IMR-90 (cell line): Measurements from ENCODE around the gene STX7. TPM values are rescaled to one million over a fixed set of nuclear protein-coding genes. Genes with fewer than 3 reads are reported as not detected.

Experiments used
- ATAC-seq: fragments of 200-7000 bp; cut with Tn5 transposase; 2 replicates; pipeline ENCODE4 v1.9.1; 2020; ENCODE audit warnings: low read depth, mild to moderate bottlenecking, moderate library complexity
- BruUV-seq: library from RNA; stranded (reverse); fragments of 400-500 nt; replicated peaks from 2 replicates; lab custom pipeline; 2021; lab: Mats Ljungman, UMichigan
- CTCF ChIA-PET: fragments of 300-600 bp; formaldehyde crosslinking; extraction: SDS; loops from one replicate; lab custom pipeline; 2021; ENCODE audit warnings: antibody characterized with exemption; lab: Yijun Ruan, JAX
- POLR2A ChIA-PET: fragments of 300-600 bp; sonication (Branson Sonifier 250); formaldehyde crosslinking; loops from one replicate; lab custom pipeline; 2022; ENCODE audit warnings: antibody characterized with exemption; ENCODE audit not compliant: unreplicated experiment; lab: Charles Lee
- DNase-seq: peaks from one replicate; pipeline ENCODE4 v3.0.0; 2013
- H2AFZ ChIP-seq: replicated peaks from 2 replicates; pipeline ENCODE3; 2013; ENCODE audit warnings: low read length, mild to moderate bottlenecking; ENCODE audit not compliant: poor library complexity
- H2AK5ac ChIP-seq: 2 replicates; pipeline ENCODE4 v1.6.1; 2013; ENCODE audit warnings: low read depth, low read length, inconsistent platforms
- H2AK9ac ChIP-seq: replicated peaks from 2 replicates; pipeline ENCODE3; 2013; ENCODE audit warnings: mild to moderate bottlenecking, low read depth, low read length, moderate library complexity; ENCODE audit not compliant: poor library complexity
- H2BK120ac ChIP-seq: 2 replicates; pipeline ENCODE4 v1.6.1; 2013; ENCODE audit warnings: low read depth, low read length, inconsistent platforms
- H2BK15ac ChIP-seq: 3 replicates; pipeline ENCODE4 v1.6.1; 2013; ENCODE audit warnings: low read depth, low read length, inconsistent platforms
- H2BK20ac ChIP-seq: 2 replicates; pipeline ENCODE4 v1.6.1; 2013; ENCODE audit warnings: low read depth, mild to moderate bottlenecking, inconsistent platforms, low read length, moderate library complexity
- H2BK5ac ChIP-seq: 2 replicates; pipeline ENCODE4 v1.6.1; 2013; ENCODE audit warnings: mild to moderate bottlenecking, low read depth, low read length, inconsistent platforms; ENCODE audit not compliant: poor library complexity, severe bottlenecking
- H3K14ac ChIP-seq: replicated peaks from 2 replicates; pipeline ENCODE4 v1.6.1; 2013; ENCODE audit warnings: low read depth, low read length, inconsistent platforms
- H3K18ac ChIP-seq: 2 replicates; pipeline ENCODE4 v1.6.1; 2013; ENCODE audit warnings: low read depth, low read length, control low read depth
- H3K23ac ChIP-seq: 2 replicates; pipeline ENCODE4 v1.6.1; 2013; ENCODE audit warnings: low read depth, low read length, inconsistent platforms
- H3K27ac ChIP-seq: 2 replicates; pipeline ENCODE4 v1.5.1; 2013; ENCODE audit warnings: mild to moderate bottlenecking, control low read depth, low read length; ENCODE audit not compliant: insufficient read depth
- H3K27me3 ChIP-seq: 2 replicates; pipeline ENCODE4 v1.6.1; 2013; ENCODE audit warnings: low read length; ENCODE audit not compliant: control insufficient read depth, insufficient read depth
- H3K36me3 ChIP-seq: 2 replicates; pipeline ENCODE4 v1.6.1; 2013; ENCODE audit warnings: low read length, mixed read lengths; ENCODE audit not compliant: control insufficient read depth, insufficient read depth
- H3K4ac ChIP-seq: 2 replicates; pipeline ENCODE4 v1.6.1; 2013; ENCODE audit warnings: low read depth, low read length, inconsistent platforms
- H3K4me1 ChIP-seq: 2 replicates; pipeline ENCODE4 v1.6.1; 2013; ENCODE audit warnings: low read length, mixed read lengths; ENCODE audit not compliant: control insufficient read depth, insufficient read depth
- H3K4me2 ChIP-seq: 2 replicates; pipeline ENCODE4 v1.6.1; 2013; ENCODE audit warnings: low read depth, mild to moderate bottlenecking, control low read depth, low read length, moderate library complexity
- H3K4me3 ChIP-seq: 2 replicates; pipeline ENCODE4 v1.5.1; 2013; ENCODE audit warnings: low read depth, mild to moderate bottlenecking, control low read depth, low read length, moderate library complexity; ENCODE audit not compliant: insufficient read depth
- H3K56ac ChIP-seq: 2 replicates; pipeline ENCODE4 v1.6.1; 2013; ENCODE audit warnings: low read length, inconsistent platforms; ENCODE audit not compliant: insufficient read depth; ENCODE audit errors: extremely low read depth
- H3K79me1 ChIP-seq, 2 experiments: 2 replicates each; pipeline ENCODE4 v1.6.1; 2013; ENCODE audit warnings: low read length in 2 of 2, inconsistent platforms in 1 of 2, low read depth in 1 of 2
- H3K9ac ChIP-seq: 2 replicates; pipeline ENCODE4 v1.6.1; 2013; ENCODE audit warnings: low read depth, low read length, control low read depth
- H3K9me1 ChIP-seq: 2 replicates; pipeline ENCODE4 v1.6.1; 2013; ENCODE audit warnings: low read length, inconsistent platforms; ENCODE audit not compliant: insufficient read depth
- H3K9me3 ChIP-seq: 2 replicates; pipeline ENCODE4 v1.6.1; 2013; ENCODE audit warnings: low read length; ENCODE audit not compliant: control insufficient read depth, insufficient read depth
- H4K20me1 ChIP-seq: 2 replicates; pipeline ENCODE4 v1.6.1; 2013; ENCODE audit warnings: low read length, inconsistent platforms; ENCODE audit not compliant: insufficient read depth
- H4K5ac ChIP-seq: 2 replicates; pipeline ENCODE4 v1.6.1; 2013; ENCODE audit warnings: mild to moderate bottlenecking, low read depth, low read length, control low read depth
- H4K8ac ChIP-seq, 2 experiments: 2 replicates each; pipeline ENCODE4 v1.6.1; 2013; ENCODE audit warnings: low read depth in 2 of 2, low read length in 2 of 2, control low read depth in 1 of 2, inconsistent platforms in 1 of 2
- H4K91ac ChIP-seq: 2 replicates; pipeline ENCODE4 v1.6.1; 2013; ENCODE audit warnings: low read depth, low read length, inconsistent platforms; ENCODE audit not compliant: insufficient read depth
- CEBPB ChIP-seq: IDR thresholded peaks from 2 replicates; pipeline ENCODE4 v1.6.1; 2012; ENCODE audit warnings: low read depth, low read length, improper control_type of control experiment
- CHD1 ChIP-seq: IDR thresholded peaks from 2 replicates; pipeline ENCODE4 v1.6.1; 2012; ENCODE audit warnings: low read depth, low read length, improper control_type of control experiment
- ELK1 ChIP-seq: fragments of 150-350 bp; IDR thresholded peaks from 2 replicates; pipeline ENCODE4 v1.6.1; 2016; ENCODE audit warnings: low read depth, mild to moderate bottlenecking, low read length, moderate library complexity, borderline replicate concordance
- MAZ ChIP-seq: IDR thresholded peaks from 2 replicates; pipeline ENCODE4 v1.6.1; 2012; ENCODE audit warnings: low read depth, mild to moderate bottlenecking, low read length, improper control_type of control experiment, moderate library complexity, borderline replicate concordance
- MXI1 ChIP-seq: IDR thresholded peaks from 2 replicates; pipeline ENCODE4 v1.6.1; 2012; ENCODE audit warnings: low read depth, mild to moderate bottlenecking, low read length, moderate library complexity, borderline replicate concordance
- NFE2L2 ChIP-seq: fragments of 150-350 bp; IDR thresholded peaks from 2 replicates; pipeline ENCODE4 v1.6.1; 2016; ENCODE audit warnings: low read depth, mild to moderate bottlenecking, low read length
- RAD21 ChIP-seq: IDR thresholded peaks from 2 replicates; pipeline ENCODE4 v1.6.1; 2012; ENCODE audit warnings: low read length, improper control_type of control experiment
- RCOR1 ChIP-seq: IDR thresholded peaks from 2 replicates; pipeline ENCODE4 v1.6.1; 2012; ENCODE audit warnings: mild to moderate bottlenecking, low read length, improper control_type of control experiment; ENCODE audit not compliant: insufficient replicate concordance
- RFX5 ChIP-seq: IDR thresholded peaks from 2 replicates; pipeline ENCODE4 v1.8.0; 2012; ENCODE audit warnings: low read depth, mild to moderate bottlenecking, low read length, moderate library complexity
- WGBS, 2 experiments: methylation state at CpG; one replicate each; pipeline versions ENCODE4 v1.1.5 to v1.1.7; 2013; ENCODE audit warnings: missing lambda C conversion rate in 2 of 2; ENCODE audit not compliant: insufficient read length in 1 of 2; ENCODE audit errors: extremely low coverage in 2 of 2; 5-methylcytosine and 5-hydroxymethylcytosine counted together
- dilution Hi-C: fragments of 300-500 bp; cut with HindIII; formaldehyde crosslinking; loops from one replicate; pipeline ENCODE4 v1.14.3; 2018; ENCODE audit warnings: low sequenced_read_pairs; ENCODE audit not compliant: unreplicated experiment
- in situ Hi-C: fragments of 300-500 bp; cut with MboI; formaldehyde crosslinking; loops from 3 replicates; pipeline ENCODE4 v1.14.3; 2019; ENCODE audit warnings: low sequenced_read_pairs, inconsistent platforms, mixed read lengths
- intact Hi-C: fragments of 100-400 bp; cut with micrococcal nuclease; formaldehyde crosslinking; loops from 2 replicates; pipeline ENCODE4 v1.10.0; 2022
- polyA plus RNA-seq, 3 experiments: library from polyadenylated mRNA; depleted of rRNA; stranded (reverse); fragments of >200 nt; gene quantifications; 2 replicates each; pipeline ENCODE4 v1.2.3, GENCODE V29; 2012; ENCODE audit warnings: low replicate concordance in 1 of 3
- total RNA-seq: library from RNA; depleted of rRNA; stranded (reverse); fragments of >200 nt; gene quantifications from 2 replicates; pipeline ENCODE4 v1.2.3, GENCODE V29; 2012

The STX7 gene
- total and polyA plus RNA-seq, 2 of the 4 experiments (the other 2 are of a cell fraction): 16.5 to 35.1 TPM

DNA sequence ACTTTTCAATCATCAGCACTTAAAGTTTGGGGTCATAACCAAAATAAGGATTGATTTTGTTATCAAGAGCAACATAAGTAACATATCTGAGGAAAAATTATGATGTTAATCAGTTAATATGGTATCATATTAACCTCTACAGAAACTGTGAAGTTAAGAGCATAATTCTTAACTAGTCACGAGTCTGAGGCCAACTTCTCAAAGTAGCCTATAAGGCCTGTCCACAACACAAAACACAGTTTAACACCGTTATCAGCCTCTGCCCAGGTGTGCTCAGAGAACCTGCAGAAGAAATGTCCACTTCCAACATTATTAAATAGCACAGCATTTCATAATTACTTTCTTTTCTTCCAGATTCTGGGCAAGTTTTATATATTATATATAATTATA lies 1.1 kb downstream of the STX7 start:
- Histone ChIP-seq H2BK20ac (no peak overlapping the region), H3K4me2 (peak overlapping the region; percentile 99), H2BK5ac (peak overlapping the region; percentile 26), H4K20me1 (peaks cover 33% of the 10 kb centered on the region; the same call in 1 of the 2 replicates), H3K4me3 (peak overlapping the region; percentile 37), H4K5ac (no peak overlapping the region), H3K14ac (peak overlapping the region; percentile 84; the same call in 1 of the 2 replicates), H3K79me1 (peaks cover 24 to 44% of the 10 kb centered on the region in 2 experiments), H2BK120ac (no peak overlapping the region), H4K8ac (no peak overlapping the region), H3K56ac (no peak overlapping the region), H2BK15ac (no peak overlapping the region), H3K23ac (peak overlapping the region; percentile 67; the same call in 1 of the 2 replicates), H3K18ac (no peak overlapping the region; the same call in 1 of the 2 replicates), H3K9ac (peak overlapping the region; percentile 86; the same call in 1 of the 2 replicates), H3K27me3 (peaks cover 11% of the 10 kb centered on the region), H3K9me1 (0 out of 2 replicates have a peak, but pooled peaks cover 4% of the 10 kb centered on the region), H2AK9ac (no peak overlapping the region), H3K27ac (no peak overlapping the region), H3K36me3 (no peaks in the 10 kb centered on the region; the same call in 1 of the 2 replicates), H3K4ac (no peak overlapping the region), H3K4me1 (peaks cover 4% of the 10 kb centered on the region), H3K9me3 (no peaks in the 10 kb centered on the region), H2AK5ac (peak overlapping the region; percentile 65), H2AFZ (no peak overlapping the region), H4K91ac (no peak overlapping the region)
- dilution Hi-C loops (no loop called here), intact Hi-C loops (no loop called here), in situ Hi-C loops (no loop called here)
- no peak for TF ChIP-seq MAZ
- TF ChIP-seq ELK1: no peak
- TF ChIP-seq CEBPB: no peak
- TF ChIP-seq RFX5: no peak
- no peak for TF ChIP-seq MXI1
- no peak for TF ChIP-seq RCOR1
- TF ChIP-seq RAD21: no peak
- no peak for TF ChIP-seq CHD1
- no peak for TF ChIP-seq NFE2L2
- no peak for ATAC-seq
- no CpG with 5 or more reads among the region's 2 CpGs for WGBS, 2 experiments
- no TSS peak for BruUV-seq
- POLR2A ChIA-PET: no interaction called here
- DNase-seq: no peak
- CTCF ChIA-PET: no interaction called here
